Stimulated activated CD4-positive, alpha-beta T cell treated with anti-CD3 and anti-CD28 coated beads, TNF-alpha, amount 100 ng/mL, for 24 hours (primary cell): ENCODE results near the gene ERC2.
A peak's percentile ranks its signal among the peaks of the same experiment; 100 is the strongest.

Source experiments
- DNase-seq, 3 experiments: peaks; one replicate each; pipeline ENCODE4 v3.0.0-alpha.2; 2020; ENCODE audit warnings: low read depth in 3 of 3

ERC2 gene

DNA sequence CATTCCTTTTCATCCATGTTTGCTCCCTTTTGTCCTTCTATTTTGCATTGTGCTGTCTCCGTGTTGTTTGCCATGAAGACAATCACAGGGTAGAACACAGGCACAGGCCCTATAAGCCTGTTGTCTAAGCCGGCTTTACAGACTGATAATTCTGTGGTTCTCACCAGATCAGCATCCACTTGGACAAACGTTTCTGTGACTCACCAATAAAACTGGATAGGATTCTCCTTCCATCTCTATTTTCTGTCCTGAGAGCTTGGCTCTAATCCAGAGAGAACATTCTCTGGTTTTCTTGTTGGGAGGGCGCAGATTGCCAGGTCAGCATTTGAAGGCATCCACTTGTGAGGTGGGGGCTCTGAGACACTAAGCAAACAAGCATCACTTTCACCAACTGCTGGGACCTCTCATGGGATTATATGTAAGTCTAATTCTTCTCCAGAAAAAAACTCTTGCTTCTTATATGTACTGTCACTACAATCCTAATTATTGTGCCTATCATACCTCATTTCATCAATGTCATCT is 101.6 kb downstream of the ERC2 start:
- DNase-seq = no peak

DNA sequence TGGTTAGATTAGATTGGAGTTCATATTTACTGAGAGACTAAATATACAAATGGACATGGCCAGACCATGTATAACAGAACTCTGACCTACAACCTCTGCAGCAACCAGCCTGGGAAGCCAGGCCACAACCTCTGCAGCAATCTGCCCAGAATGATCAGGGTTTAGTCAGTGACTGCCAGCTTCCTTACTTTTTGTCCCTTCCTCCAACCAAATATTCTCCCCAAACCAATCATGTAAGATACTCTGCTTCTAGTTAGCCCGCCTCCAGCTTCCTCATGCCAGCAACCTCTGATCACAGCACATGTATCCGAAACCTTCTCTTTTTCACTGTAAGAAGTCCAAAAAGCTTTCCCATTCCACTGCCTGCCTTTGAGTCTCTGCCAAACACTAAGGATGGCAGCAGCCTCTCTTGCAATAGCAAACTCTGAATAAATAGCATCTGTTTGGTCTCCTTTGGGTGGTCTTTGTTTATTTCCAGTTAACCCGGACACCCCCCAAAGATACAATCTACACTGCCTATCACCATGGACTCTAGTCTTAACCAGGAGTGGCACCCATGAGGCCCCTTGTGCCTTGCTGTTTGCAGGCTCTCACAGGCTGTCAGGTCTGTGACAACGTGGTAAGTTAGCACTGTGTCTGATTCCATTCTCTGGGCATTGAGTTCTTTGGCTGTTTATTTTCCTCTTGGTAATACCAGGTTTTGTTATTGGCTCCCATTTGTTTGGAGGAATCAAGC is 102.2 kb downstream of the ERC2 start:
- no peak for DNase-seq

DNA sequence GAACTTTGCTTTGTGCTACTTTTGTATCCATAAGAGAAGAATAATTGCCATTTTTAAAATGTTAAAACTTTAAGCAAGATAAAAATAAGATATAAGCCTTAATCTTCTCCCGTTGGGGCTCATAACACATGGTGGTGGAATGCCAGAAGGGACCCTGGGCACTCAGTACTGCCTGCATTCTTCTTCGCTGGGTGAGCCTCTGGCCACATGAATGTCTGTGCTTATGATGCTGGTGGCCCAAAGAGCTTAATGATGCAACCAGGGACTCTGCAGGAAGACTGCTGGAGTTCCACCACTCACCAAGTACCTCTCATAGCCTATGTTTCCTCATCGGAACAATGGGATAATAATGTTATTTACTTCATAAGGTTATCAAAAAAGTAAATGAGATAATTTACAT is 103.6 kb downstream of the ERC2 start:
- DNase-seq = no peak

DNA sequence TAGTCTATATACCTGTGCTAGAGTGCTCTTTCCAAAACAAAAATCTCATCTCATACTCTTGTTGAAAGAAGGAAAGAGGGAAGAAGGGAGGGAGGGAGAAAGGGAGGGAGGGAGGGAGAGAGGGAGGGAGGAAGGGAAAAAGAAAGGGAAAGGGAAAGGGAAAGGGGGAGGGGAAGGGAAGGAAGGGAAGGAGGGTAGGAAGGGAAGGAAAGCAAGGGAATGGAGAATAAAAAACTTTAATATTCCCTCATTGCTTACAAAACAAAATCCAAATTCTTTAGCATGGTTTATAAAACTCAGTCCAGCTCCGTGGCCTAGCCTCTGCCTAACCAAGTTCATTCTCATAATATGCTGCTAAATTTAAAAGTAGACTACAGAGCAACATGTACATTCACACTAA is 104.5 kb downstream of the ERC2 start:
- DNase-seq = no peak

DNA sequence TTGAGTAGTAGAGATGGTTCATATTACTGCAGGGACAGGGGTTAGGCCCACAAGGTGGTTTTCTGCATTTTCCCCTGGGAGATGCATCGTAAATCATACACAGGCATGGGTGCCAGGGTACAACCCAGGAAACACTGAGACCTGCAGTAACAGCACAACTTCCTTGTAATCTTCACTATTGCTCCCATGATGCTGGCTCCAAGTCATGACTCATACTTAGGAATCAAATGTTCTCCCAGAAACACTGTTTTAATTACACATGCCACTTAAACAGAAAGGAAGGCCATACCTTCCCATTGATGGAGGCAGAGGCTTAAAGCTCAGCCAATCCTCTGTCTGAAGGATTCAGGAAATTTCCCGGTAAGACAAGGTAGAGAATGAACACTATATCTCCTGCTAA is 106.5 kb downstream of the ERC2 start:
- DNase-seq = no peak

DNA sequence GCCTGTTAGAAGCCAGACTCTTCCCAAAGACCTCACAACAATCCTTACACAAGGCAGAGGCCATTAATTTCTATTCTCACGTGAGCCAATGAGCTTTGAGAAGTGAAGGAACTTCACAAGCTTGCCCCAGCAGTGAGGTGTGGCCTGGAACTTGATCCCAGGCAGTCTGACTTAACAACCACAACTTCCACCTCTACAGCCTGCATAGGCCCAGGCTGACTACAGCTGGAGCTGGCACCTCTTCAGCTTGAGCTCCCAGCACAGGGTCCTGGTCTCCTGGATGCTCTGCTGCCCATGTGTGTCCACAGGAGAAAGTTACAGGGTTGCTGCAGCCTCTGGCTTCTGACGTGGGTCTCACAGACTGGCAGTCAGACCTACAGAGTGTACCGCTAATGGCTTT is 111.0 kb downstream of the ERC2 start:
- no peak for DNase-seq

DNA sequence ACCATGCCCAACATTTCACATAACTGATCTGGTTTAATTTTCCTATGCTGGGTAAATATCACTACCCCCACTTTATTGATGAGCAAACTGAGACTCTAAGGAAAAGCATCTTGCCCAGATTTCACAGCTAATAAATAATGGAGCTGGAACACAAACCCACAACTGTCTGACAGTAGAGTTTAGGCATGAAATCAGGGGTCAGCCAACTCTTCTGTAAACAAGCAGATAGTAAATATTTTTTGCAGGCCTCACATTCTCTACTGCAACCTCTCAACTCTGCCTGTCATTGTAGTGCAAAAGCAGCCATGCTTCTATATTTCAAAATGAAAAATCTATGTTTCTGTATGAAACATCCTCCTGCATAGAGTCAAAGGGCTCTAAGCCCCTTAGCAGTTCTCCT is 111.5 kb downstream of the ERC2 start:
- DNase-seq = no peak

DNA sequence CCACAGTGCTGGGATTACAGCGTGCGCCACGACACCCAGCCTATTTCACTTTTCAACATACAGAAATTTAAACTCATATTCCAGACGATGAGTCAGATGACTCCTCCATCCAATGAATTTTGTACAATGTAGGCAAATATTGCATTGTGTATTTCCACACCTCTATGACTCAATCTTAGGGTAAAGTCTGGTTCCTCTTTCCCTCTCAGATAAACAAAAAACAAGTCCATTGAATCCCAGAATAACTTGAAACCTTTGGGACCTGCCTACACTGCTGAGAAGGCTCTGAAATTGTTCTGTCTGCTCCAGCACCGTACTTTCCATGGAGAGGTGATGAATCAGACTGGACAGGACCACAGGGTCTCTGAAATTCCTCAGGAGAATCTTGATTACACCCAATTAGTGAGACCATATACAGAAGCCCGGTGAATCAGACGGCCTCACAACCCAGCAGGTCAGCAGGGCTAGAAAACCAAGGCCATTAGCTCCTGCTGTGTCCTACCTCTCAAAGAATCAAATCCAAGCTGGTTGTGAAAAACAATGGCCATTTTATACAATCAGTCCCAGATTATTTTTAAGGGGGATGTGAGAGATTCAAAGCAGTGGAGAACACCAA is 112.6 kb downstream of the ERC2 start:
- no peak for DNase-seq

DNA sequence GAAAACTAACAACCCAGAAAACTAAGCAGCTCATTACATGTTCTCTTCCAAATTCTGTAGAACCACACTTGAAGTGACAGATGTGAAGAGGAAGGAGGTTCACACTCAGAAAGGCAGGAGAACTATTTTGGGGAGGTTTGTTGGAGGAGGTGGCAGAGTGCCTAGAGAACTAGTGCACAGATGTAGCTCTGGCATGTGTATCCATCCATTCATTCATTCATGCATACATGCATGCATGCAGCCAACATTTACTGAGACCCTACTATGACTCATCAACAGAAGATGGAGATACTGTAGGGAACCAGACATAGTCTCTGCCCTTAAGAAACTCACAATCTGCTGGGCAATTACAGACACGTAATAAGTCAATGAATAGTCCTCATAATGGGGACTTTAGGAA is 116.7 kb downstream of the ERC2 start:
- DNase-seq = no peak

DNA sequence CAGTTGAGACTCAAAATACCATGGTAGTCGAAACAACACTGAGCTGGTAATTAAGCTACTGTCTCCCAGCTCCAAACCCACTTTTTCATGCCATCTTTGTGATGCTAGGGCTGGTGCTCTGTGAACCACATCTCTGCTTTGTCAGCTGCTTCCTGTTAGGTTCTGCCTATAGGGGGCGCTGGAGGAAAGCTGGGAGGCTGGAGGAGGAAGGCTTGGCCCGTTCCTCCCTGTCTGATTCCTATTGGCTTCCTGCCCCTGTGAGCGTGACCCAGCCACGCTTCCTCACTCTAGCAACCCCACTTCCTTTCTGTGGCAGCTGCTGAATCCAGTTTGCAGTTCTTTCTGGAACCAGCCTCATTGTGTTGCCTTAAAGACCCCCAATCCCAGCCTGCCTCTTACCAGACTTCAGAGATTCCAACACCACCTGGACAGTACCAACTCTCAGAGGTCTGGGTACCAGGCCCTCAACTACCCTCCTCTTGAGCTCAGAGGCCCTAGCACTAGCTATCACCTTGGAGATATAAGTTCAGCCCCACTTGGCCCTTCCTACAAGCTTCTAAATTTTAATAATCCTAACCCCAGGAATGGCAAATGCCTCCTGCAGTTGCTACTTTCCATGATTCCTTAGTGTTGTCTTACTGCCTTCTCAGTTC is 120.9 kb downstream of the ERC2 start:
- DNase-seq = peak in 1 of 3 experiments; percentile 27

DNA sequence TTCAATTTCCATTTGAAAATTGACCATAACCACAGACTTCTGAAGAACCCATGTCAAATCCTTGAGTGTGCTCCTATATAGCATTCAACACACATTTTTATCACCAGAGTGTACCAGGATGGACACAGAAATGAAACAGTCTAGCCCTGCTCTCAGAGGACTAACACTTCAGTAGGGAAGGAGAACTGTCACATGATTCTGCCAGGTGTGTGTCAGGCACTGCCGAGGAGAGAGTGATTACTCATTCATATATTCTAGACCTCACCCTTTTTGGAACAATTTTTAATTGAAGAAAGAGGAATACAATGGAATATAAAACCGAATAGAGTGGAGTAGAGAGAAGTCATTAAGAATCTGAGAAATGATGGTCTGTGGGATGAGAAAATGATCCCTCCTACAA is 125.8 kb downstream of the ERC2 start:
- no peak for DNase-seq

DNA sequence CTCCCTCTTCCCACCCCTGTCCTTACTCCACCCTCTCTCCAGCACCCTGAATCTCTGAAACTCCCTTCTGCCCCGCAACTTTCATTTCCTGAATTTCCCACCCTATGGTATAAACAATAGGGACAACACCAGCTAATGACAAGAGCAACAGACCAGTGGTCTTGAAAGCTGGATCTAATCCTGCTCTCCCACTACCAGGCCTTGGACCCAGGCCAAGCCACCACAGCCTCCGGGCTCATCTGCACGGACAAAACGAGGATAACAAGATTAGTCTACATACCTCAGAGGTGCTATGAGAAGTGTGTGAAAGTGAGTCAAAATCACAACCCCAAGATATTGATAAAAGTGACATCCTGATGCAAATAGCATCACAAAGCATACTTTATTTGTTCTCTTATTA is 128.6 kb downstream of the ERC2 start:
- no peak for DNase-seq

DNA sequence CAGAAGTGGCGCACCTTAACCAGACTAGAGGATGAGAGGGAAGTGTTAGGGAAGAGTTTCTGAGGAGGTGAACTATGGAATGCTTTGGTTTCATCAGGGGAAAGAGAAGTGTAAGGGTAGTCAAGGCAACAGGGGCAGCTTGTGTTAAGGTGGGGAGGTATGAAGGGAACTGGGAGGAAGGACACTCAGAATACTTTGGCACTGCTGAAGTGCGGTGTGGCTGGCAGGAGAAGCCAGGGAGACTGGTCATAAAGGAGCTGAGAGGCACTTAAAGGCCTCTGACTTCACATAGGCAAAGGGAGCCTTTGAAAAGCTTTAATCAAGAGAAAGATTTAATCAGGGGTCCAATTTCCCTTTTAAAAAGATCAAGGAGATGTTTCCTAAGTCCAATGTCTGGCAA is 129.0 kb downstream of the ERC2 start:
- no peak for DNase-seq

DNA sequence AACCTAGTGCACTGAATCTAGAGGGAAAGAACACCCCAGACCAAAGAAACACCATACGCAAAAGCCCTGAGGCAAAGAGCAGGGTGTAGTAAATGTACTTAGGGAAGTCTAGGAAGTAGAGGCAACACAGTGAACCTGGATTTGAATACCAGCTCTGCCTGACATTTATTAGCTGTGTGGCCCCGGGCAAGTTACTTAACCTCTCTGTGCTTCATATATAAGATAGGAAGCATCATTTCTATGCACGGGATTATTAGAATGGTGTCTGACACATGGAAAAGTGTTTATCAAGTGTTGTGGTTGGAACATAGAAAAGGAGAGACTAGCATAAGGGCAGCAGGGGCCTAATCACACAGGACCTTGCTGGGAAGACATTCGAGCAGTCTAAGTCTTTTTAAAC is 132.2 kb downstream of the ERC2 start:
- DNase-seq = no peak

DNA sequence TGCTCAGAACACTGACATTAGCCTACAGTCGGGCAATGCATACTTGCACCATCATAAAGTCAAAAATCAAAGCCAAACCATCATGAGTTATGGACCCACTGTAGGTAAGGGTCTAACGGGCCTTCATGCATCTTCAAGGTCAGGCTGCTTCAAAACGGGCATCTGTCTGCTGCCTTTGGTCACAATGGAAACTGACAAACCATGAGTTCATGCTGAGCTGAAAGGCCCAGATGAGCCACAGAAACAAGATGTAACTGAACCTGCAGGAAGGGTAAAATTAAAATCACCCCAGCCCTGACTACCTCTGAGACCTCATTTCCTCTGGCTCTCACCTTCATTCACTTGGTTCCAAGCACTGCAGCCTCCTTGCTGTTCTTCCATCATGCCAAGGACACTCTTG is 143.8 kb downstream of the ERC2 start:
- no peak for DNase-seq

DNA sequence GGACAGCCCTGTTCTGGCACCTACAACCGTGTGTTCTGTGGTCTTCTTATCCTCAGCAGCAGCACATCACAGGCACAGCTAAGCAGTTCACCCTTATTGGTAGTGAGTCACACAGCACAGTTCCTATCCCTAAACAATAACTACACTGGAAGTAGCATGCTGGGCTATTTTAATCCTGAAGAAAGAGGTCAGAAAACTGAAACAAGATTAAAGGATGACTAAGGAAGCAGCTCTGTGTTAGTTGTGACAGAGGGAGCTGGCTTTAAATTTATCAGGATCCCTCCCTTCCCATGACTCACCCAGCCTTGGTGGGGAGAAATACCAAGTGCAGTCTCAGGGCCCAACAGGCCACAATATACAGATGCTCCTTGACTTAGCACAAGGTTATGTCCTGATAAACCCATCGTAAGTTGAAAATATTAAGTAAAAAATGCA is 144.3 kb downstream of the ERC2 start:
- no peak for DNase-seq

DNA sequence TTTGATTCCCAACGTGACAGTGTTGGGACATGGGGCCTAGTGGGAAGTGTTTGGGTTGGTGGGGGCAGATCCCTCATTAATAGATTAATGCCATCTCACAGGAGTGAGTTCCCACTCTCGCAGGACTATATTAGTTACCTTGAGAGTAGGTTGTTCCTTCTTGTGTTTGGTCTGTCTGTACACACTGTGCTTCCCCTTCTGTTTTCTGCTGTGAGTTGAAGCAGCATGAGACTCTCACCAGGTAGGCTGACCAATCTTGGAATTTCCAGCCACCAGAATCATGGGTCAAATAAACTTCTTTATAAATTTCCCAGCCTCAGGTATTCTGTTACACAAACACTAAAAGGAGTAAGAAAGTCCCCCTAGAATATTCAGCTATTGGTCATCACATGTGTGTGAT is 145.4 kb downstream of the ERC2 start:
- DNase-seq = no peak

DNA sequence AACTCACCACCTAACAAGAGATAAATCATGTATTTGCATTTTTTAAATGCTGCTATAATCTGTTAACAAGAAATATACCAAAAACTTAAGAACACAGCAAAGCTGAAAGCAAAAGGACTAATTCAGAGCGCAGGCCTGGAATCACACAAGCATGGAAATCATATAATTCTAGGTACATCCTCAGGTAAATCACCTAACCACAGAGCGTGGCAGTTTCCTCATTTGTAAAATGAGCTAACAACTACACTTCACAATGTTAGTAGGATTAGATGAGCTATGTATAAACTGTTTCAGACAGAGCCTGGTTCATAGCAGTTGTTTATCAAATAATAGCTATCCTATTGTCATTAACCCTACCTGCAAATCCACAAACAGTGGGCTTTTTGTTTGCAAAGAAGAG is 146.4 kb downstream of the ERC2 start:
- DNase-seq = no peak

DNA sequence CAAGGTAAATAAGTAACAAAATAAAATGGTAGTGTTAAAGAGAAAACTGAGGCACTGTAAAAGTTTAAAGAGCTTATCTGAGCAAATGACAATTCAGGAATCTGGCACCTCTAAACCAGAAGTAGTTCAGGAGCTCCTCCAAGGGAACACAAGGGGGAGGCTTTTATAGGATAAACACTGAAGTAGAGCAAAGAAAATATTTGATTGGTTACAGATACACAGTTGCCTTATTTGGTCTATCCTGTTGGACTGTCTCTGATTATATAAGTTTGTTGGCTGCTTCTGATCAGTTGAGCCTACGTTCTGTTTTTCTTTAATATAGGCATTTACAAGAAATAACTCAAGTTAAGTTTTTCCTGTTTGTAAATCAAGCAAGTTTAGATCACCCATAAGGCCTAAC is 146.9 kb downstream of the ERC2 start:
- DNase-seq = no peak

DNA sequence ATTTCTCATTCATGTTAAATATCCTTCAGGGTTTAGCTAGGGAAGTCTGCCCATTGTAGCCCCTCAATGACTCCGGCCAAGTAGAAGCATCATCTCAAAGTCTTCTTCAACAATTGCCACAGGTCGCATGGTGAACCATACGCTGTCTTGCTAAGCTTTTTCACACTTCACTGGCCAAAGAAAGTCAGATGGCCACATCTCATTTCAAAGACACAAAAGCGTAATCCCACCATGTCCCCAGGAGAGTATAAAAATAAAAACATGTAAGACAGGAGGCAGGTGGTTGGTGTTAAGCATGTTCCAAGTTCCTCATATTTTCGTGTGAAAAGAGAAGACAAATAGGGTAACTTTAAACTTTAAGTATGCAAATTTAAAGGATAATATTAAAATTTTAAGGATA is 147.4 kb downstream of the ERC2 start:
- DNase-seq = no peak

DNA sequence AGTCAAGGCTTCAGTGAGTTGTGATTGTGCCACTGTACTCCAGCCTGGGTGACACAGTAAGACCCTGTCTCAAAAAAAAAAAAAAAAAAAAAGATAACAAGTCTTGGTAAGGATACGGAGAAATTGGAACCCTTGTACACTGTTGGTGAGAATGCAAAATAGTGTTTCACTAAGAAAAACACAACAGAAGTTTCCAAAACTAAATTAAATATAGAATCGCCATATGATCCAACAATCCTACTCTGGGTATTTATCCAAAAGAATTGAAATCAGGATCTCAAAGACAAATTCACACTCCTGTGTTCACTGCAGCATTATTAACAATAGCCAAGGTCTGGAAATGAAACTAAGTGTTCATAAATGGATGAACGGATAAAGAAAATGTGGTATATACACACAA is 149.4 kb downstream of the ERC2 start:
- DNase-seq = no peak

DNA sequence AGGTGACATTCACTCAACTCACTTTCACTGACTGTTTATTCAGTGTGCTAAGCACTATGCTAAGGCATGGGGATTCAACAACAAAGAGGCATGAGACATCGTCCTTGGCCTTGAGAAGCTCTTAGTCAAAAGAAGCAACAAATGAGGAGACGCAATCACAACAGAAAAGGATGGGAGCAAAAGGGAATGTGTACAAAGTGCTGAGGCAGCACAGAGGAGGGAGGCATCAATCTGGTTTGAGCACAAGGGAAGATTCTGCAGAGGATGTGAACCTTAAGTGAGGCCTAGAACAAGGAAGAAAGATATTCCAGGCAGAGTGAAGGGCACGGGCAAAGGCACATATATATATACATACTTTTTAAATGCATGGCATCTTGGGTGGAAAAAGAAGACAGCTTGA is 151.3 kb downstream of the ERC2 start:
- no peak for DNase-seq

DNA sequence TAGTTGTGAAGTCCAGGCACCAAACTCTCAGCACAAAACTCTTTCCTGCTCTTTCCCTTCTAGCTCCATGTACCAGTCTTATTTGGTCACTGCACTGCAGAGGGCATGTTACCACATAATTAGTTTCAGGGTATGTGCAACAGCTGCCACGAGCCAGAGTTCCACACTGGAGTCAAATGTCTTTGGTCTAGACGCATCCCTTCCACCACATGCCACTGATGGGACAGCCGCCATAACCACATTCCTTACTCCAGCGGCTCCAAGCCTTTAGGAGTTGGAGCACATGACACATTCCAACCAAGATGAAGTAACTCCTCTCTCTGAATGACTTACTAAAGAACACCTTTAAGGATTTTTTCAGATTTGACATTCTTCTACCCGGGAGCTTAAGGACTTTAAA is 153.4 kb downstream of the ERC2 start:
- no peak for DNase-seq
